ENCODE results near the gene AFAP1. TPM values are rescaled to one million over a fixed set of nuclear protein-coding genes. Genes with fewer than 3 reads are reported as not detected.

The AFAP1 gene
- total RNA-seq, 1 experiment from 2014 or later, result 32.9 TPM

- DNase-seq (ENCODE audit: low spot score), result no peak
Observed at GRCh38 chr4:7739077-7739917, 200.4 kb downstream of the AFAP1 start.

GRCh38 chr4:7738458-7739076 lies 201.1 kb downstream of the AFAP1 start:
- DNase-seq (ENCODE audit: low spot score), result no peak

- no peak for DNase-seq (ENCODE audit: low spot score)
Observed at GRCh38 chr4:7737752-7738457, 201.8 kb downstream of the AFAP1 start.

- DNase-seq (ENCODE audit: low spot score), result no peak
Observed at GRCh38 chr4:7737268-7737645, 202.4 kb downstream of the AFAP1 start.

GRCh38 chr4:7736436-7737267 lies 203.0 kb downstream of the AFAP1 start:
- DNase-seq (ENCODE audit: low spot score), result peak; percentile 81

GRCh38 chr4:7735961-7736360 lies 203.7 kb downstream of the AFAP1 start:
- DNase-seq (ENCODE audit: low spot score), result no peak

GRCh38 chr4:7735395-7735794 lies 204.3 kb downstream of the AFAP1 start:
- no peak for DNase-seq (ENCODE audit: low spot score)

- DNase-seq (ENCODE audit: low spot score), result no peak
Observed at GRCh38 chr4:7734651-7735260, 204.9 kb downstream of the AFAP1 start.

- no peak for DNase-seq (ENCODE audit: low spot score)
Observed at GRCh38 chr4:7733801-7734650, 205.6 kb downstream of the AFAP1 start.

GRCh38 chr4:7733201-7733600 lies 206.5 kb downstream of the AFAP1 start:
- no peak for DNase-seq (ENCODE audit: low spot score)

GRCh38 chr4:7732263-7732662 lies 207.4 kb downstream of the AFAP1 start:
- no peak for DNase-seq (ENCODE audit: low spot score)

- no peak for DNase-seq (ENCODE audit: low spot score)
Observed at GRCh38 chr4:7731437-7731836, 208.2 kb downstream of the AFAP1 start.

GRCh38 chr4:7727749-7728148 lies 211.9 kb downstream of the AFAP1 start:
- DNase-seq (ENCODE audit: low spot score), result no peak

GRCh38 chr4:7726665-7727413 lies 212.8 kb downstream of the AFAP1 start:
- DNase-seq (ENCODE audit: low spot score), result no peak

- peak; percentile 80 for DNase-seq (ENCODE audit: low spot score)
Observed at GRCh38 chr4:7725951-7726350, 213.7 kb downstream of the AFAP1 start.

- no peak for DNase-seq (ENCODE audit: low spot score)
Observed at GRCh38 chr4:7723625-7724024, 216.0 kb downstream of the AFAP1 start.

GRCh38 chr4:7722766-7723387 lies 216.8 kb downstream of the AFAP1 start:
- peak; percentile 23 for DNase-seq (ENCODE audit: low spot score)

GRCh38 chr4:7721984-7722551 lies 217.6 kb downstream of the AFAP1 start:
- no peak for DNase-seq (ENCODE audit: low spot score)
